Liver (tissue), 9 donors: ENCODE measurements around the gene FXYD7. TPM values are rescaled to one million over a fixed set of nuclear protein-coding genes. Genes with fewer than 3 reads are reported as not detected.

Experiments used
- DNase-seq: peaks from one replicate; pipeline ENCODE4 v3.0.0-alpha.2; 2017; ENCODE audit warnings: low spot score
- H3K27ac ChIP-seq, 2 donors: one replicate each; pipeline ENCODE4 v1.7.0; 2013; ENCODE audit warnings: inconsistent platforms in 2 of 2, low read length in 2 of 2, control low read depth in 1 of 2, low read depth in 1 of 2, mild to moderate bottlenecking in 1 of 2
- H3K27me3 ChIP-seq, 4 donors: one replicate each; pipeline versions ENCODE4 v1.6.1 to v1.7.0; 2013; ENCODE audit warnings: low read length in 3 of 4, inconsistent platforms in 1 of 4, mild to moderate bottlenecking in 1 of 4, moderate library complexity in 1 of 4; ENCODE audit not compliant: control insufficient read depth in 4 of 4, insufficient read depth in 4 of 4
- H3K36me3 ChIP-seq, 4 donors: one replicate each; pipeline versions ENCODE4 v1.6.1 to v1.7.0; 2013; ENCODE audit warnings: low read length in 3 of 4, mild to moderate bottlenecking in 3 of 4, low read depth in 1 of 4, moderate library complexity in 1 of 4; ENCODE audit not compliant: control insufficient read depth in 4 of 4, insufficient read depth in 3 of 4
- H3K4me1 ChIP-seq, 4 donors: one replicate each; pipeline versions ENCODE4 v1.6.1 to v1.7.0; 2013; ENCODE audit warnings: low read length in 3 of 4, mild to moderate bottlenecking in 3 of 4, moderate library complexity in 1 of 4; ENCODE audit not compliant: control insufficient read depth in 4 of 4, insufficient read depth in 4 of 4
- H3K4me3 ChIP-seq, 3 donors: one replicate each; pipeline versions ENCODE4 v1.6.1 to v1.7.0; 2013; ENCODE audit warnings: low read length in 3 of 3, control low read depth in 1 of 3, low read depth in 1 of 3, mild to moderate bottlenecking in 1 of 3
- H3K9ac ChIP-seq, 2 donors: one replicate each; pipeline ENCODE4 v1.7.0; 2013; ENCODE audit warnings: low read length in 2 of 2, mild to moderate bottlenecking in 2 of 2, moderate library complexity in 2 of 2, control low read depth in 1 of 2, low read depth in 1 of 2
- H3K9me3 ChIP-seq, 4 donors: one replicate each; pipeline versions ENCODE4 v1.6.1 to v1.7.0; 2013; ENCODE audit warnings: low read length in 3 of 4; ENCODE audit not compliant: control insufficient read depth in 4 of 4
- EGR1 ChIP-seq, 2 donors: IDR thresholded peaks; 2 replicates each; pipeline ENCODE4 v1.6.1; 2016 to 2018; ENCODE audit warnings: antibody characterized with exemption in 2 of 2, low read depth in 2 of 2
- FOXA1 ChIP-seq: IDR thresholded peaks from 2 replicates; pipeline ENCODE4 v1.6.1; 2016; ENCODE audit warnings: antibody characterized with exemption
- FOXA2 ChIP-seq: IDR thresholded peaks from 2 replicates; pipeline ENCODE4 v1.6.1; 2016; ENCODE audit warnings: antibody characterized with exemption
- GABPA ChIP-seq, 2 donors: IDR thresholded peaks in 1 of 2; conservative IDR thresholded peaks in 1 of 2; 2 replicates each; pipeline ENCODE4 v1.6.1; 2016; ENCODE audit warnings: antibody characterized with exemption in 2 of 2, mild to moderate bottlenecking in 1 of 2, moderate library complexity in 1 of 2
- HNF4A ChIP-seq, 2 donors: conservative IDR thresholded peaks; 2 replicates each; pipeline ENCODE4 v1.6.1; 2016; ENCODE audit warnings: antibody characterized with exemption in 2 of 2, mild to moderate bottlenecking in 2 of 2
- HNF4G ChIP-seq: IDR thresholded peaks from 2 replicates; pipeline ENCODE4 v1.6.1; 2016; ENCODE audit warnings: antibody characterized with exemption
- JUND ChIP-seq, 2 donors: IDR thresholded peaks; 2 replicates each; pipeline ENCODE4 v1.6.1; 2016; ENCODE audit warnings: antibody characterized with exemption in 2 of 2
- NR2F2 ChIP-seq: IDR thresholded peaks from 2 replicates; pipeline ENCODE4 v1.6.1; 2016; ENCODE audit warnings: antibody characterized with exemption
- RAD21 ChIP-seq, 2 donors: IDR thresholded peaks; 2 replicates each; pipeline ENCODE4 v1.6.1; 2016; ENCODE audit warnings: antibody characterized with exemption in 2 of 2, mild to moderate bottlenecking in 2 of 2
- REST ChIP-seq: IDR thresholded peaks from 2 replicates; pipeline ENCODE4 v1.6.1; 2016; ENCODE audit warnings: antibody characterized with exemption, mild to moderate bottlenecking
- RXRA ChIP-seq, 2 donors: IDR thresholded peaks; 2 replicates each; pipeline ENCODE4 v1.6.1; 2017 to 2018; ENCODE audit warnings: antibody characterized with exemption in 2 of 2, mild to moderate bottlenecking in 1 of 2
- SP1 ChIP-seq: IDR thresholded peaks from 2 replicates; pipeline ENCODE4 v1.6.1; 2018; ENCODE audit warnings: antibody characterized with exemption, mild to moderate bottlenecking
- TAF1 ChIP-seq: conservative IDR thresholded peaks from 2 replicates; pipeline ENCODE4 v1.6.1; 2016; ENCODE audit warnings: antibody characterized with exemption, mild to moderate bottlenecking
- YY1 ChIP-seq: IDR thresholded peaks from 2 replicates; pipeline ENCODE4 v1.6.1; 2016; ENCODE audit warnings: antibody characterized with exemption, mild to moderate bottlenecking
- ZBTB33 ChIP-seq: IDR thresholded peaks from 2 replicates; pipeline ENCODE4 v1.6.1; 2016; ENCODE audit warnings: antibody characterized with exemption
- WGBS: extraction: QIAGEN DNeasy Blood & Tissue Kit; methylation state at CpG from one replicate; pipeline ENCODE4 v1.1.7; 2013; 5-methylcytosine and 5-hydroxymethylcytosine counted together
- polyA plus RNA-seq, 2 donors: library from polyadenylated mRNA; stranded (reverse) in 1 of 2; unstranded in 1 of 2; fragments of 200-250 nt in 1 of 2; fragments of >200 nt in 1 of 2; fragmentation: Nextera tagmentation in 1 of 2; extraction: Ambion mirVana in 1 of 2; gene quantifications; one replicate each; pipeline versions ENCODE4 v1.2.1 to v1.2.3, GENCODE V29; 2013 to 2015
- total RNA-seq, 2 donors: library from RNA; depleted of rRNA; stranded (reverse); fragments of >200 nt; gene quantifications; one replicate each; pipeline ENCODE4 v1.2.3, GENCODE V29; 2014
- TF ChIP-seq, protein P1 (sequence below): fragments of 150-350 bp; IDR thresholded peaks from 2 replicates; pipeline ENCODE4 v1.5.1; 2017; ENCODE audit warnings: improper control_type of control experiment, low read depth, low read length; ENCODE audit not compliant: missing input control
- TF ChIP-seq, protein P2 (sequence below): IDR thresholded peaks from 2 replicates; pipeline ENCODE4 v1.6.1; 2016; ENCODE audit warnings: antibody characterized with exemption
- TF ChIP-seq, protein P3 (sequence below): IDR thresholded peaks from 2 replicates; pipeline ENCODE4 v1.6.1; 2016; ENCODE audit warnings: antibody characterized with exemption
- donor health status: healthy.
- donor health status: healthy.
- donor health status: healthy.
- donor health status: healthy.
- donor health status: healthy.

Gene FXYD7
- total and polyA plus RNA-seq, 4 donors = 0.08 to 0.09 TPM; not detected in 2

- Histone ChIP-seq H3K36me3 (no peaks in the 10 kb centered on the region), H3K9ac (no peak overlapping the region), H3K27me3 (no peaks in the 10 kb centered on the region), H3K27ac (no peak overlapping the region), H3K4me1 (peaks cover 0 to 4% (median under 1%) of the 10 kb centered on the region in 4 donors), H3K9me3 (no peaks in the 10 kb centered on the region), H3K4me3 (no peak overlapping the region)
- TF ChIP-seq, protein P1, sequence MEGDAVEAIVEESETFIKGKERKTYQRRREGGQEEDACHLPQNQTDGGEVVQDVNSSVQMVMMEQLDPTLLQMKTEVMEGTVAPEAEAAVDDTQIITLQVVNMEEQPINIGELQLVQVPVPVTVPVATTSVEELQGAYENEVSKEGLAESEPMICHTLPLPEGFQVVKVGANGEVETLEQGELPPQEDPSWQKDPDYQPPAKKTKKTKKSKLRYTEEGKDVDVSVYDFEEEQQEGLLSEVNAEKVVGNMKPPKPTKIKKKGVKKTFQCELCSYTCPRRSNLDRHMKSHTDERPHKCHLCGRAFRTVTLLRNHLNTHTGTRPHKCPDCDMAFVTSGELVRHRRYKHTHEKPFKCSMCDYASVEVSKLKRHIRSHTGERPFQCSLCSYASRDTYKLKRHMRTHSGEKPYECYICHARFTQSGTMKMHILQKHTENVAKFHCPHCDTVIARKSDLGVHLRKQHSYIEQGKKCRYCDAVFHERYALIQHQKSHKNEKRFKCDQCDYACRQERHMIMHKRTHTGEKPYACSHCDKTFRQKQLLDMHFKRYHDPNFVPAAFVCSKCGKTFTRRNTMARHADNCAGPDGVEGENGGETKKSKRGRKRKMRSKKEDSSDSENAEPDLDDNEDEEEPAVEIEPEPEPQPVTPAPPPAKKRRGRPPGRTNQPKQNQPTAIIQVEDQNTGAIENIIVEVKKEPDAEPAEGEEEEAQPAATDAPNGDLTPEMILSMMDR = no peak
- no peak for TF ChIP-seq SP1
- no peak for TF ChIP-seq NR2F2
- no peak for TF ChIP-seq JUND (IDR thresholded peaks at IDR 0.05)
- TF ChIP-seq FOXA2 = no peak
- TF ChIP-seq RXRA (IDR thresholded peaks at IDR 0.05) = no peak
- TF ChIP-seq, protein P2, sequence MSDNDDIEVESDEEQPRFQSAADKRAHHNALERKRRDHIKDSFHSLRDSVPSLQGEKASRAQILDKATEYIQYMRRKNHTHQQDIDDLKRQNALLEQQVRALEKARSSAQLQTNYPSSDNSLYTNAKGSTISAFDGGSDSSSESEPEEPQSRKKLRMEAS = no peak
- 87% methylated on average over 3 of the region's 3 CpGs for WGBS
- DNase-seq = no peak
Measured at GRCh38 chr19:35176181-35176570, 33.1 kb downstream of the FXYD7 start.

- Histone ChIP-seq H3K9ac (no peak overlapping the region), H3K36me3 (no peaks in the 10 kb centered on the region), H3K27me3 (no peaks in the 10 kb centered on the region), H3K4me3 (no peak overlapping the region), H3K9me3 (no peaks in the 10 kb centered on the region), H3K4me1 (no peaks in the 10 kb centered on the region), H3K27ac (no peak overlapping the region)
- TF ChIP-seq SP1 (no peak), TAF1 (no peak), RXRA (IDR thresholded peaks at IDR 0.05) (no peak), HNF4G (no peak), HNF4A (conservative IDR thresholded peaks at IDR 0.05) (no peak), REST (no peak), RAD21 (IDR thresholded peaks at IDR 0.05) (no peak), FOXA1 (no peak), EGR1 (IDR thresholded peaks at IDR 0.05; ENCODE audit: low read depth in 2 of 2) (no peak), YY1 (no peak), ZBTB33 (no peak), GABPA (IDR thresholded peaks at IDR 0.05 in 1 of 2, conservative IDR thresholded peaks at IDR 0.05 in 1 of 2) (no peak), FOXA2 (no peak), NR2F2 (no peak), JUND (IDR thresholded peaks at IDR 0.05) (no peak)
- TF ChIP-seq, protein P2 = no peak
- TF ChIP-seq, protein P1 = no peak
- TF ChIP-seq, protein P3, sequence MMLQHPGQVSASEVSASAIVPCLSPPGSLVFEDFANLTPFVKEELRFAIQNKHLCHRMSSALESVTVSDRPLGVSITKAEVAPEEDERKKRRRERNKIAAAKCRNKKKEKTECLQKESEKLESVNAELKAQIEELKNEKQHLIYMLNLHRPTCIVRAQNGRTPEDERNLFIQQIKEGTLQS = no peak
- 91% methylated on average over 7 of the region's 7 CpGs for WGBS
- DNase-seq = no peak
Measured at GRCh38 chr19:35177377-35178274, 34.6 kb downstream of the FXYD7 start.
